ENCODE measurements around the gene IL17A. TPM values are rescaled to one million over a fixed set of nuclear protein-coding genes. Genes with fewer than 3 reads are reported as not detected.
A peak's percentile ranks its signal among the peaks of the same experiment; 100 is the strongest.

Gene IL17A
- total RNA-seq, 1 donor from 2014 or later = not detected

- Histone ChIP-seq H3K27me3 (ENCODE audit: control insufficient read depth, insufficient read depth, low read length) (no peaks in the 10 kb centered on the region), H3K4me3 (ENCODE audit: low read depth, low read length) (no peak overlapping the region), H3K36me3 (ENCODE audit: control insufficient read depth, insufficient read depth, low read length) (no peaks in the 10 kb centered on the region)
- TF ChIP-seq, protein P1, sequence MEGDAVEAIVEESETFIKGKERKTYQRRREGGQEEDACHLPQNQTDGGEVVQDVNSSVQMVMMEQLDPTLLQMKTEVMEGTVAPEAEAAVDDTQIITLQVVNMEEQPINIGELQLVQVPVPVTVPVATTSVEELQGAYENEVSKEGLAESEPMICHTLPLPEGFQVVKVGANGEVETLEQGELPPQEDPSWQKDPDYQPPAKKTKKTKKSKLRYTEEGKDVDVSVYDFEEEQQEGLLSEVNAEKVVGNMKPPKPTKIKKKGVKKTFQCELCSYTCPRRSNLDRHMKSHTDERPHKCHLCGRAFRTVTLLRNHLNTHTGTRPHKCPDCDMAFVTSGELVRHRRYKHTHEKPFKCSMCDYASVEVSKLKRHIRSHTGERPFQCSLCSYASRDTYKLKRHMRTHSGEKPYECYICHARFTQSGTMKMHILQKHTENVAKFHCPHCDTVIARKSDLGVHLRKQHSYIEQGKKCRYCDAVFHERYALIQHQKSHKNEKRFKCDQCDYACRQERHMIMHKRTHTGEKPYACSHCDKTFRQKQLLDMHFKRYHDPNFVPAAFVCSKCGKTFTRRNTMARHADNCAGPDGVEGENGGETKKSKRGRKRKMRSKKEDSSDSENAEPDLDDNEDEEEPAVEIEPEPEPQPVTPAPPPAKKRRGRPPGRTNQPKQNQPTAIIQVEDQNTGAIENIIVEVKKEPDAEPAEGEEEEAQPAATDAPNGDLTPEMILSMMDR (IDR thresholded peaks at IDR 0.05; ENCODE audit: insufficient read depth, low read length, poor library complexity, severe bottlenecking) = no peak
- no peak for DNase-seq (ENCODE audit: low read depth)
These were observed 44.5 kb downstream of the IL17A start for GRCh38 chr6:52230685-52231084.

GRCh38 chr6:52231406-52232127, 45.4 kb downstream of the IL17A start:
- Histone ChIP-seq H3K36me3 (ENCODE audit: control insufficient read depth, insufficient read depth, low read length) (no peaks in the 10 kb centered on the region), H3K27me3 (ENCODE audit: control insufficient read depth, insufficient read depth, low read length) (no peaks in the 10 kb centered on the region), H3K4me3 (ENCODE audit: low read depth, low read length) (no peak overlapping the region)
- TF ChIP-seq, protein P1 (IDR thresholded peaks at IDR 0.05; ENCODE audit: insufficient read depth, low read length, poor library complexity, severe bottlenecking) = no peak
- DNase-seq (ENCODE audit: low read depth) = no peak

GRCh38 chr6:52233005-52233404, 46.8 kb downstream of the IL17A start:
- TF ChIP-seq, protein P1 (IDR thresholded peaks at IDR 0.05; ENCODE audit: insufficient read depth, low read length, poor library complexity, severe bottlenecking) = no peak
- Histone ChIP-seq H3K27me3 (ENCODE audit: control insufficient read depth, insufficient read depth, low read length) (no peaks in the 10 kb centered on the region), H3K36me3 (ENCODE audit: control insufficient read depth, insufficient read depth, low read length) (no peaks in the 10 kb centered on the region), H3K4me3 (ENCODE audit: low read depth, low read length) (no peak overlapping the region)
- no peak for DNase-seq (ENCODE audit: low read depth)

DNA sequence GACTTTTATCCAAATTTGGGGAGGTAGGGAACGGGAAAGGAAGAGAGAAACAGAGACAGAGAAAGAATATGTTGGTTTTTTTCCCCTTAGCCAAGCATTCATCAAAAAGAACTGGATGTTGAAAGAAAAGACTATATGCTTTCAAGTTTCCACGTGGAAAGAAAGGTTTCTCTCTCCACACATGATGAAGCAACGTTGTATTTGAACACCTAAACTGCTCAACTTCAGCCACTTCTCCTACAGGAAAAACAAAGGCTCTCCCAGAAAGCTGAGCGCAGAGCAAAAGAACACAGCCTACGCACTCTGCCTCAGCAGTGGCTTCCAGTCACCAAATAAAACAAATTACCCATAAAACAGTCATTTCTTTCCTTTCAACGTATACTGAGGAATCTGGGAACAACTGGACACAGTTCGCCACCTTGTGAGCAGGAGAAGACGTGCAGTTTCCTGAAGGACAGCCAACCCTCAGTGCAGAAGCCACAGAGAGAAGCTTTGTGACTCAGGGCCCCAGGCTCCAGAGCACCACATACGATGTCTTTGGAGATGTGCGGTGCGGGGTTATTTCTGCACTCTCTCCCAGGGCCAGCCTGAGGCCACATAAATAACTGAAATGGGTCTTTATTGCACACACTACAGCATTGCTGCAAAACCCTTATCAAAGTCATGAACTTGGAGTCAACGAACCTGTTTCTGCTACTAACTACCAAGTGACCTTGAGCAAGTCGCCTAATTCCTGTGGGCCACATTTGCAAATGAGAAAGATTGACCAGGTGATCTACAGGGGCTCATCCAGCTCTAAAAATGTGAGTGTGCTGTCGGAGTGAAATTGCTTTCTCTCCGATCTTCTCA, 48.0 kb downstream of the IL17A start:
- TF ChIP-seq, protein P1 (IDR thresholded peaks at IDR 0.05; ENCODE audit: insufficient read depth, low read length, poor library complexity, severe bottlenecking) = peak; percentile 84
- Histone ChIP-seq H3K4me3 (ENCODE audit: low read depth, low read length) (no peak overlapping the region), H3K36me3 (ENCODE audit: control insufficient read depth, insufficient read depth, low read length) (no peaks in the 10 kb centered on the region), H3K27me3 (ENCODE audit: control insufficient read depth, insufficient read depth, low read length) (no peaks in the 10 kb centered on the region)
- peak; percentile 58 for DNase-seq (ENCODE audit: low read depth)

Other genes with a start within 250 kb of the IL17A start
- 1.6 and 1.8 TPM in 2 replicates for gene PKHD1, start 98.8 kb upstream of the IL17A start, total RNA-seq
- not detected in 2 replicates for gene IL17F, start 58.1 kb downstream of the IL17A start, total RNA-seq
- 37.1 and 38.6 TPM in 2 replicates for gene MCM3, start 98.4 kb downstream of the IL17A start, total RNA-seq
- gene PAQR8, start 175.8 kb downstream of the IL17A start, total RNA-seq = 4.4 and 4.7 TPM in 2 replicates
- 20.5 and 22.9 TPM in 2 replicates for gene EFHC1, start 234.0 kb downstream of the IL17A start, total RNA-seq

Measured in kidney epithelial cell (primary cell).